ENCODE results near the gene ACTRT2. TPM values are rescaled to one million over a fixed set of nuclear protein-coding genes. Genes with fewer than 3 reads are reported as not detected.

ACTRT2 gene
- total and polyA plus RNA-seq, 2 of the 8 experiments (the other 6 are each of a cell fraction or from before 2014, with no cell fraction given) = not detected

DNA sequence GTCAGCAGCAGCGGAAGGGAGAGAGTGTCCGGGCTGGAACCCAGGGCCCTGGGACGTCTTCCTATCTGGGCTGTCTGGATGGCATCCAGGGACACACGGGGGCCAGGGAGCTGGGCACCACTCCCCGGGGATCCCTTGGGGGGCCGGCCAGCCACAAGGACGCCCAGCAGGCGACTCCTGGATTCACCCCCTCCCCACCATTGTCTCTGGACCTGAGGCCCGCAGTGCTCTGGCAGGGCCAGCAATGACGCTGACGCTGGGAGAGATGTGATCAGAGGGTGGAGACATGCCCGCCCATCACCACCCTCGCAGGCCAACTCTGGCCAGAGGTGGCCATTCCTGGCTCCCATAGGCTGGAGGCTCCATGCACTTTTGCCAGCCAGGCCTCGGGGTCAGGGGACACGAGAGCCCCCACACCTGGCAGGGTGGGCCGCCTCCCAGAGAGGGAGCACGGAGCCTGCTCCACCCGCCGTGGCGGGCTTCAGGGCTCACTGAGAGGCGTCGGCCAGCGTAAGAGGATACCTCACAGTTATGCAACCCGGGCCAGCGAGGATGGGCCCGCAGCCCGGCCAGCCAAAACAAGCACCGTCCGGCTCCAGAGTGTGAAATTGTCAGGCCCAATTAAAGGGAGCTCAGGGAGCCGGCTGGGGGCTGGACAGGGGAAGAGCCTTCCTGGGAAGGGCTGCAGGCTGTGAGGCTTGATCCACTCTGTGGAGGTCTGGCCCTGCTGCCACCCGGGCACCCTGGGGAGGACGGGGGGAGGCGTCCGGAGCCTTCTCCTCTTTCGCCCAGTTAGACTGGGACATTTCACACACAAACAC lies 10.3 kb downstream of the ACTRT2 start (continued):
- no peak for TF ChIP-seq ZNF274 (IDR thresholded peaks at IDR 0.05; ENCODE audit: borderline replicate concordance, extremely low read depth, low read length)
- TF ChIP-seq GABPA (IDR thresholded peaks at IDR 0.05; ENCODE audit: borderline replicate concordance, insufficient read depth, low read length) = no peak
- TF ChIP-seq TCF12 (IDR thresholded peaks at IDR 0.05; ENCODE audit: low read depth, low read length) = no peak
- no peak for TF ChIP-seq RFX5 (IDR thresholded peaks at IDR 0.05; ENCODE audit: borderline replicate concordance, low read depth, low read length)
- no peak for TF ChIP-seq SIX5 (IDR thresholded peaks at IDR 0.05; ENCODE audit: low read depth, low read length)
- TF ChIP-seq BCL11A (IDR thresholded peaks at IDR 0.05; ENCODE audit: low read depth in 2 of 2, low read length in 2 of 2) = no peak

Measured in H1 (cell line).